NB4 (cell line): ENCODE measurements around the gene OR13C8.

Source experiments
- DNase-seq: peaks from one replicate; pipeline ENCODE4 v3.0.0; 2010; ENCODE audit warnings: low read depth
- H3K4me3 ChIP-seq: one replicate; pipeline ENCODE4 v1.5.1; 2011; ENCODE audit warnings: mild to moderate bottlenecking, low read depth, low read length, moderate library complexity
- CTCF ChIP-seq: IDR thresholded peaks from one replicate; pipeline ENCODE4 v1.5.1; 2012; ENCODE audit warnings: low read depth, low read length
- MAX ChIP-seq: IDR thresholded peaks from 2 replicates; pipeline ENCODE4 v1.6.1; 2011; ENCODE audit warnings: low read depth, low read length
- MYC ChIP-seq: IDR thresholded peaks from 2 replicates; pipeline ENCODE4 v1.6.1; 2011; ENCODE audit warnings: low read depth, low read length
- POLR2A ChIP-seq: IDR thresholded peaks from 2 replicates; pipeline ENCODE4 v1.6.1; 2011; ENCODE audit warnings: mild to moderate bottlenecking; ENCODE audit not compliant: insufficient read length; ENCODE audit errors: extremely low read depth

OR13C8 gene

GRCh38 chr9:104618104-104618503 is 49.1 kb downstream of the OR13C8 start, which contains the start of gene OR13C9:
OR13C9 (minus strand) TSS chr9:104618204; CDS start chr9:104618204, 0 bp downstream.
- DNase-seq: no peak

More at GRCh38 chr9:104618104-104618503, 49.1 kb downstream of the OR13C8 start, which contains the start of gene OR13C9:
- TF ChIP-seq POLR2A (no peak), CTCF (no peak), MYC (no peak), MAX (no peak)
- no peak within 1 kb of the TSS for H3K4me3 ChIP-seq
